Kidney capillary endothelial cell (primary cell): ENCODE data around the gene MT1M.
"Not testable (repeated sequence)": the region's sequence is repeated elsewhere in the genome, so short reads cannot be mapped to it uniquely, and the experiment has no call there.

Source experiments
- DNase-seq: peaks from one replicate; pipeline ENCODE4 v3.0.0-alpha.2; 2018; ENCODE audit warnings: low spot score

The MT1M gene

DNA sequence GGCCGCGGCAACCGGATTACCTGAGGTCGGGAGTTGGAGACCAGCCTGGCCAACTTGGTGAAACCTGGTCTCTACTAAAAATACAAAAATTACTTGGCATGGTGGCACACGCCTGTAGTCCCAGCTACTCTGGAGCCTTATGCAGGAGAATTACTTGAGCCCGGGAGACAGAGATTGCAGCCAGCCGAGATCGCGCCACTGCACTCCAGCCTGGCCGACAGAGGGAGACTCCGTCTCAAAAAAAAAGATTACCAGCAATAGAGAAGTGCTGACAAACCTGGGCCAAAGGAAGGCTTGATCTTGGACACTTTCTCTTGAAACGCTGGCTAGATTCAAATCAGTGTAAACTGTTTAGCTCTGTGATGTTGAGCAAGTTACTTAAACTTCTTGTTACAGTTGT, 41.5 kb downstream of the MT1M start:
- peak; percentile 19 for DNase-seq

GRCh38 chr16:56674570-56674969, 42.1 kb downstream of the MT1M start:
- DNase-seq: not testable (repeated sequence)

- DNase-seq: no peak
Observed at GRCh38 chr16:56675685-56676210, 43.3 kb downstream of the MT1M start.

- no peak for DNase-seq
Observed at GRCh38 chr16:56677474-56677873, 45.0 kb downstream of the MT1M start.

- DNase-seq: no peak
Observed at GRCh38 chr16:56679078-56679730, 46.7 kb downstream of the MT1M start.

GRCh38 chr16:56679818-56680217, 47.4 kb downstream of the MT1M start:
- DNase-seq: no peak

GRCh38 chr16:56681939-56682702, 49.7 kb downstream of the MT1M start, which contains the start of gene MT1X:
Gene MT1X, plus strand, starts transcription at chr16:56682470. Its CDS starts 71 bp downstream, at chr16:56682541.
- peak; percentile 88 for DNase-seq

GRCh38 chr16:56682703-56683397, 50.4 kb downstream of the MT1M start:
- DNase-seq: no peak
